ENCODE data around the gene KRT80. TPM values are rescaled to one million over a fixed set of nuclear protein-coding genes. Genes with fewer than 3 reads are reported as not detected.
A peak's percentile ranks its signal among the peaks of the same experiment; 100 is the strongest.

The KRT80 gene
- total RNA-seq, 4 donors from 2014 or later: 0.34 to 1.6 TPM; not detected in 2

DNA sequence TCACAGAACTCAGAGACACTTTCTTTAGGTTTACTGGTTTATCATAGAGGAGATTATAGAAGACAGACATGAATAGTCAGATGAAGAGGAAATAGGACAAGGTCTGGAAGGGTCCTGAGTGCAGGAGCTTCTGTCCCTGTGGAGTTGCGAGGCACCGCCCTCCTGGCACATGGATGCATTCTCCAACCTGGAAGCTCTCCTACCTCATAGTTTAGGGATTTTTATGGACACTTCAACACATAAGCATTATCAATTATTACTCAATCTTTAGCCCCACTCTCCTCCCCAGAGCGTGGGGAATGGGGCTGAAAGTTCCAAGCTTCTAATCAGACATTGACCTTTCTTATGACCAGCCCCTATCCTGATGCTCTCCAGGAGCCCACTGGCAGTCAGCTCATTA lies 28.7 kb upstream of the KRT80 start:
- 91 to 96% methylated on average over 3 of the region's 3 CpGs for WGBS, 2 donors
- DNase-seq: peak in 1 of 2 donors; percentile 0
- no peak for TF ChIP-seq POLR2A (IDR thresholded peaks at IDR 0.05)
- intact Hi-C loops (cut with DNase I): no loop called here
- Histone ChIP-seq H3K27ac (peak overlapping the region in 2 of 3 donors; percentile 24 to 91), H3K27me3 (no peaks in the 10 kb centered on the region), H3K9me3 (no peaks in the 10 kb centered on the region), H3K36me3 (no peaks in the 10 kb centered on the region), H3K4me1 (peaks cover 58 to 83% of the 10 kb centered on the region in 2 donors), H3K4me3 (replicated peaks in 1 of 3) (no peak overlapping the region)

DNA sequence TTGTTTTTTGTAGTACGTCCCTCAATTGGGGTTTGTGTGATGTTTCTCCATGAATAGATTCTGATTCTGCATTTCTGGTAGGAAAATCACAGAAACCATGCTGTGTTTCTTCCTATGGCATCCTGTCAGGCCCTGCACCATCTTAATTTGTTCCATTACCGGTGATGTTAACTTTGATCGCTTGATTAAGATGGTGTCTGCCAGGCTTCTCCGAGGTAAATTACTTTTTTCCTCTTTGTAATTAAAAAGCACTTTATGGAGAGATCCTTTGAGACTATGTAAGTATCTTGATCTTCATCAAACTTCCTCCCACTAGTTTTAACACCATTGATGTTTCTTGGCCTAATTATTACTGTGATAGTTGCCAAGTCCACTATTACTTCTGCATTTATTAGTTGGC lies 26.2 kb upstream of the KRT80 start:
- H3K9me3 ChIP-seq: no peaks in the 10 kb centered on the region
- 74 to 84% methylated on average over 4 of the region's 4 CpGs for WGBS, 2 donors
- peak overlapping the region; percentile 71 to 91 (median 91) for H3K27ac ChIP-seq
- H3K27me3 ChIP-seq: no peaks in the 10 kb centered on the region
- no peak for DNase-seq
- intact Hi-C loops (cut with DNase I): no loop called here
- TF ChIP-seq, protein P1, sequence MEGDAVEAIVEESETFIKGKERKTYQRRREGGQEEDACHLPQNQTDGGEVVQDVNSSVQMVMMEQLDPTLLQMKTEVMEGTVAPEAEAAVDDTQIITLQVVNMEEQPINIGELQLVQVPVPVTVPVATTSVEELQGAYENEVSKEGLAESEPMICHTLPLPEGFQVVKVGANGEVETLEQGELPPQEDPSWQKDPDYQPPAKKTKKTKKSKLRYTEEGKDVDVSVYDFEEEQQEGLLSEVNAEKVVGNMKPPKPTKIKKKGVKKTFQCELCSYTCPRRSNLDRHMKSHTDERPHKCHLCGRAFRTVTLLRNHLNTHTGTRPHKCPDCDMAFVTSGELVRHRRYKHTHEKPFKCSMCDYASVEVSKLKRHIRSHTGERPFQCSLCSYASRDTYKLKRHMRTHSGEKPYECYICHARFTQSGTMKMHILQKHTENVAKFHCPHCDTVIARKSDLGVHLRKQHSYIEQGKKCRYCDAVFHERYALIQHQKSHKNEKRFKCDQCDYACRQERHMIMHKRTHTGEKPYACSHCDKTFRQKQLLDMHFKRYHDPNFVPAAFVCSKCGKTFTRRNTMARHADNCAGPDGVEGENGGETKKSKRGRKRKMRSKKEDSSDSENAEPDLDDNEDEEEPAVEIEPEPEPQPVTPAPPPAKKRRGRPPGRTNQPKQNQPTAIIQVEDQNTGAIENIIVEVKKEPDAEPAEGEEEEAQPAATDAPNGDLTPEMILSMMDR (IDR thresholded peaks at IDR 0.05): no peak
- no peak for TF ChIP-seq POLR2A (IDR thresholded peaks at IDR 0.05)
- H3K36me3 ChIP-seq: no peaks in the 10 kb centered on the region
- H3K4me3 ChIP-seq (replicated peaks in 1 of 3): no peak overlapping the region
- H3K4me1 ChIP-seq: peaks cover 57 to 96% of the 10 kb centered on the region in 2 donors

DNA sequence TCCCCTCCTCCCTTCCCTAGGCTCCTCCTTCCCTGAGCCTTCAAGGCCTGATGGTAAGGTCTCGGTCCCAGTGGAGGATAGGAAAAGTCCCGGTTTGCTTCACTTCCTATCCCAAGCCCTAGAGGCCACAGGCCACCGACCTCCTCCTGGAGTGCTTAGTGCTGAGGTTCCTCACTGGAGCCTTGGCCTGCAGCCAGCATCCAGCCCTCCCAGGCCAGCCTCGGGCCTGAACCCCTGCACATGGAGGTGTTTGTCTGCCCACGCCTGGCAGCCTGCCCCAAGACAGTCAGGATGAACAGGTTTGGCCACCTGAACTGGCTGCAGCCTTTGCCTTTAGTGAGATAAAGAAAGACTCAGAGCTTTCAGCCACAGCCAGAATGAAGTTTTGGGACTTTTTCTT lies 25.4 kb upstream of the KRT80 start:
- Histone ChIP-seq H3K36me3 (no peaks in the 10 kb centered on the region), H3K4me1 (peaks cover 53 to 90% of the 10 kb centered on the region in 2 donors), H3K27me3 (no peaks in the 10 kb centered on the region), H3K4me3 (replicated peaks in 1 of 3) (no peak overlapping the region), H3K27ac (peak overlapping the region; percentile 71 to 91 (median 91)), H3K9me3 (no peaks in the 10 kb centered on the region)
- intact Hi-C loops (cut with DNase I): no loop called here
- DNase-seq: peak; percentile 100
- TF ChIP-seq, protein P1 (IDR thresholded peaks at IDR 0.05): peak in 1 of 6 experiments; percentile 19
- peak in 1 of 2 donors; percentile 50 for TF ChIP-seq POLR2A (IDR thresholded peaks at IDR 0.05)
- WGBS, 2 donors: 5 to 14% methylated on average over 4 to 5 of the region's 5 CpGs

DNA sequence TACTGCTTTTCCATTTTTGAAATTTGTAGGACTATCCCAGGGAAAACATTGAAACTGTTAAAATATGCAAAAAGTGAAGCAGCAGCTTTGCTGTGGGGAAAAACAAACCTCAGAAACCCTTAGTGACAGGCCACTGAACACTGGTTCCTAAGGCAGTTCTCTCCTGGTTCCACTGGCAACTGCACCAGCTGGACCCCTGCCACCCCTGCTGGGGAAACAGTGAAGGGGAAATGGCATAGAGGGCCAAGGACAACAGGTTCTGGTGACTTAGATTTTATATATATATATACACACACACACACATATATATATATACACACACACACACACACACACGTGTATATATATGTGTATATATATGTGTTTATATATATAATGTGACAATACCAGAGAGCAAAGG lies 25.0 kb upstream of the KRT80 start:
- H3K27ac ChIP-seq: peak overlapping the region; percentile 91 to 95 (median 91)
- intact Hi-C loops (cut with DNase I): no loop called here
- H3K9me3 ChIP-seq: no peaks in the 10 kb centered on the region
- no peaks in the 10 kb centered on the region for H3K36me3 ChIP-seq
- TF ChIP-seq POLR2A (IDR thresholded peaks at IDR 0.05): no peak
- TF ChIP-seq, protein P1 (IDR thresholded peaks at IDR 0.05): peak in 4 of 6 experiments; percentile 27 to 70 (median 38)
- H3K4me3 ChIP-seq (replicated peaks in 1 of 3): no peak overlapping the region
- peak; percentile 97 to 99 for DNase-seq
- peaks cover 51 to 86% of the 10 kb centered on the region in 2 donors for H3K4me1 ChIP-seq
- H3K27me3 ChIP-seq: no peaks in the 10 kb centered on the region
- 4 to 9% methylated on average over 1 of the region's 1 CpG for WGBS, 2 donors

DNA sequence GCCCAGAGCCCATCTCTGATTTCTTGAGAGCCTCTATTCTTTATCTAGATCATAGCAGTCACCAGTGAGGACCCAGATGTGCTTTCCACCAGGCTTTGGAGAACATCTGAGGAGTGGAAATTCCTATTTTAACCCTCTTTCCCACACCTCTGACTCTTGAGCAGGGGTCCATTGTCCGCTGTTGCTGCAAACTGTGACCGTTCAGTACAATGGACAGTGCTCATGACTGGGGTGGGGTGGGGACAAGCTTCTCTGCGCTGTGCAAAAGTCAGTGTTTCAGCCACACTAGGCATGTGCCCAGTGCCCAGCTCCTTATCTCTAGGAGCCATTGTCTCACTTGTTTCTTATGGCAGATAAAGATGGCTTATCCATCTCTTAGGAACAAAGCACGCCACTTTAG lies 24.3 kb upstream of the KRT80 start:
- intact Hi-C loops (cut with DNase I): no loop called here

More for the DNA sequence above, 24.3 kb upstream of the KRT80 start:
- H3K27ac ChIP-seq: peak overlapping the region; percentile 91 to 95 (median 91)
- no peak for TF ChIP-seq POLR2A (IDR thresholded peaks at IDR 0.05)
- TF ChIP-seq, protein P1 (IDR thresholded peaks at IDR 0.05): no peak
- peaks cover 44 to 79% of the 10 kb centered on the region in 2 donors for H3K4me1 ChIP-seq
- no peaks in the 10 kb centered on the region for H3K9me3 ChIP-seq
- peak in 1 of 2 donors; percentile 42 for DNase-seq
- WGBS, 2 donors: 40 to 73% methylated on average over 4 of the region's 4 CpGs
- H3K36me3 ChIP-seq: no peaks in the 10 kb centered on the region
- no peaks in the 10 kb centered on the region for H3K27me3 ChIP-seq
- no peak overlapping the region for H3K4me3 ChIP-seq (replicated peaks in 1 of 3)
